B cell (primary cell): Measurements from ENCODE around the gene PLEKHM3.

Source experiments
- EZH2 ChIP-seq: IDR thresholded peaks from 2 replicates; pipeline ENCODE4 v1.6.1; 2012; ENCODE audit warnings: borderline replicate concordance, low read depth, mild to moderate bottlenecking, moderate library complexity, low read length; ENCODE audit not compliant: insufficient read depth, poor library complexity, severe bottlenecking
- TF ChIP-seq, protein P1 (sequence below): fragments of 200-600 bp; IDR thresholded peaks from one replicate; pipeline ENCODE4 v1.8.0; 2022; ENCODE audit warnings: antibody characterized with exemption, mild to moderate bottlenecking

DNA sequence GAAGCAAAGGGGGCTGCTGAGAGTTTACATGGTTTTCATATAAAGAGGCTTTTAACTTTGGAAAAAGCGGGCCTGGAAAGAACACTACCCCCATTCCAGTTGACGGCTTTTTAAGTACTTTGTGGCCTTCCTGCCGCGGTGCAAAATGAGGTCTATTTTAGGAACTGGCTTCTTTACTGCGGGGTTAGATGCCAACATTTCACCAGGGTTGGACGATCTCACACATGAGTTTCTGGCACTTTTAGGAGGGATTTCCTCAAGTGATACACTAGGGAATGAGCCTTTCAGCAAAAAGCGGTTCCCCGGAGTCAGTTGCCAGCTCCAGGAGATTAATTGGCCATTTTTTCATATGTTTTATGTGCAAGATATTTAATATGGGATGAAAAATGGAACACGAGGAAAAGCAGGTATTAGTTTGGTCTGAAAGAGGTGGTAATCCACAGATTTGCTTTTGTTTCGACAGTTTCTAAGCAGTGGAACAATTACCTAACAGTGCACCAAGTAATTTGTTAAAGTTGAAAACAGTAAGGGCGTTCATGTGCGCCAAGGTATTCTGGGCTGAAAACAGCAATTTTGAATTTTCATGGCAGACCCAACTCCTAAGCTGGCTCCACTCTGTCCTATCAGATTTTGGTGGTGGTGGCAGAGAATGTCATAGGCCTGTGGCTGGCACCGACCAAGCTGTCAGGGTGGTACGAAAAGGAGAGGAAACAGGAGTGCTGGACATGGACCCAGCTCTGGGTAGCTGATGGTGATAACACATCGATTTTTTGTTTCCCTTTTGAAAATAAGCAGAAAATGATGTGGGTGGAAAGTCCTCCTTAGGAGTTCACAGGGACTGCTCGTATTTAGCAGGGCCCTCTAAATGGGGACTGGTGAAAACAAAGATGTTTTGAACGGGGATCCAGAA is 200.0 kb downstream of the PLEKHM3 start:
- TF ChIP-seq, protein P1, sequence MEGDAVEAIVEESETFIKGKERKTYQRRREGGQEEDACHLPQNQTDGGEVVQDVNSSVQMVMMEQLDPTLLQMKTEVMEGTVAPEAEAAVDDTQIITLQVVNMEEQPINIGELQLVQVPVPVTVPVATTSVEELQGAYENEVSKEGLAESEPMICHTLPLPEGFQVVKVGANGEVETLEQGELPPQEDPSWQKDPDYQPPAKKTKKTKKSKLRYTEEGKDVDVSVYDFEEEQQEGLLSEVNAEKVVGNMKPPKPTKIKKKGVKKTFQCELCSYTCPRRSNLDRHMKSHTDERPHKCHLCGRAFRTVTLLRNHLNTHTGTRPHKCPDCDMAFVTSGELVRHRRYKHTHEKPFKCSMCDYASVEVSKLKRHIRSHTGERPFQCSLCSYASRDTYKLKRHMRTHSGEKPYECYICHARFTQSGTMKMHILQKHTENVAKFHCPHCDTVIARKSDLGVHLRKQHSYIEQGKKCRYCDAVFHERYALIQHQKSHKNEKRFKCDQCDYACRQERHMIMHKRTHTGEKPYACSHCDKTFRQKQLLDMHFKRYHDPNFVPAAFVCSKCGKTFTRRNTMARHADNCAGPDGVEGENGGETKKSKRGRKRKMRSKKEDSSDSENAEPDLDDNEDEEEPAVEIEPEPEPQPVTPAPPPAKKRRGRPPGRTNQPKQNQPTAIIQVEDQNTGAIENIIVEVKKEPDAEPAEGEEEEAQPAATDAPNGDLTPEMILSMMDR: no peak
- TF ChIP-seq EZH2: no peak
